ENCODE measurements around the gene C12orf42. TPM values are rescaled to one million over a fixed set of nuclear protein-coding genes. Genes with fewer than 3 reads are reported as not detected.

C12orf42 gene
- total RNA-seq, 1 experiment from 2014 or later: not detected

DNA sequence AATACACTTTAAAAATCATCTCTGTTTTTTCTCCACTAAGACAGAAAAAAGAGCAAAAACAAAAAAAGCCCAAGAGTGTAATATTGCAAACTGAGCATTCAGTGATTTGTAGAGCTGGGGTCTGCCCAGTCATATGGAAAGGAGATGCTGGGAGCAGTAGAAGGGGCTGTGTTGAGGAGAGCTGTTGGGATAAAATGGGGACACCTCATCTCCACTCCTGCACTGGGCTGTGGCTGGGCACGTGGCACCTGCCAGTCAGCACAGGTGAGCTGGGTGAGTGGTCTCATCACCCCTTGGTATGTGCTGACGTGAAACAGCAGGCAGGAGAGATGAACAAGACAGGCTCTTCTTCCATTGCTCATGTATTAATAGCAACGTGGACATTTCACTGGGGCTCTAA is 217.4 kb downstream of the C12orf42 start:
- no peak overlapping the region for H2BK20ac ChIP-seq (ENCODE audit: low read depth, low read length, poor library complexity, severe bottlenecking)
- no peak for DNase-seq
- TF ChIP-seq, protein P1, sequence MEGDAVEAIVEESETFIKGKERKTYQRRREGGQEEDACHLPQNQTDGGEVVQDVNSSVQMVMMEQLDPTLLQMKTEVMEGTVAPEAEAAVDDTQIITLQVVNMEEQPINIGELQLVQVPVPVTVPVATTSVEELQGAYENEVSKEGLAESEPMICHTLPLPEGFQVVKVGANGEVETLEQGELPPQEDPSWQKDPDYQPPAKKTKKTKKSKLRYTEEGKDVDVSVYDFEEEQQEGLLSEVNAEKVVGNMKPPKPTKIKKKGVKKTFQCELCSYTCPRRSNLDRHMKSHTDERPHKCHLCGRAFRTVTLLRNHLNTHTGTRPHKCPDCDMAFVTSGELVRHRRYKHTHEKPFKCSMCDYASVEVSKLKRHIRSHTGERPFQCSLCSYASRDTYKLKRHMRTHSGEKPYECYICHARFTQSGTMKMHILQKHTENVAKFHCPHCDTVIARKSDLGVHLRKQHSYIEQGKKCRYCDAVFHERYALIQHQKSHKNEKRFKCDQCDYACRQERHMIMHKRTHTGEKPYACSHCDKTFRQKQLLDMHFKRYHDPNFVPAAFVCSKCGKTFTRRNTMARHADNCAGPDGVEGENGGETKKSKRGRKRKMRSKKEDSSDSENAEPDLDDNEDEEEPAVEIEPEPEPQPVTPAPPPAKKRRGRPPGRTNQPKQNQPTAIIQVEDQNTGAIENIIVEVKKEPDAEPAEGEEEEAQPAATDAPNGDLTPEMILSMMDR (conservative IDR thresholded peaks at IDR 0.05): no peak
- H3K23ac ChIP-seq (ENCODE audit: insufficient read length, low read depth, low read length): no peak overlapping the region
- H3K14ac ChIP-seq (ENCODE audit: insufficient read depth, low read length): no peak overlapping the region
- H4K5ac ChIP-seq (ENCODE audit: insufficient read length, low read depth, low read length): no peak overlapping the region
- H3K27ac ChIP-seq (ENCODE audit: insufficient read length, low read depth, low read length): no peak overlapping the region
- no peak overlapping the region for H3K18ac ChIP-seq (ENCODE audit: insufficient read length, low read depth, low read length)
- H3K79me1 ChIP-seq (ENCODE audit: insufficient read depth, low read depth, low read length, poor library complexity, severe bottlenecking): no peaks in the 10 kb centered on the region
- no peak overlapping the region for H2AFZ ChIP-seq (ENCODE audit: low read length)
- H3K79me2 ChIP-seq (ENCODE audit: insufficient read depth, low read length): no peaks in the 10 kb centered on the region
- no peak overlapping the region for H3K4ac ChIP-seq (ENCODE audit: low read depth, low read length)
- H3K9me3 ChIP-seq (ENCODE audit: control insufficient read depth, low read depth, low read length): no peaks in the 10 kb centered on the region
- no peak overlapping the region for H2BK5ac ChIP-seq (ENCODE audit: insufficient read length, low read length)
- WGBS (ENCODE audit: extremely low coverage, insufficient read length, low lambda C conversion rate): no CpG with 5 or more reads among the region's 3 CpGs
- H3T11ph ChIP-seq (ENCODE audit: low read length): no peak overlapping the region
- H2BK120ac ChIP-seq (ENCODE audit: low read depth, low read length, poor library complexity, severe bottlenecking): no peak overlapping the region
- no peak overlapping the region for H2BK15ac ChIP-seq (ENCODE audit: low read depth, low read length)
- no peak overlapping the region for H3K4me3 Mint-ChIP-seq
- no peaks in the 10 kb centered on the region for H3K9me3 Mint-ChIP-seq
- no peaks in the 10 kb centered on the region for H3K23me2 ChIP-seq (ENCODE audit: insufficient read length, low read depth, low read length, poor library complexity, severe bottlenecking)
- no peak overlapping the region for H3K4me2 ChIP-seq (ENCODE audit: insufficient read depth, insufficient read length, low read length)
- H4K8ac ChIP-seq (replicated peaks; ENCODE audit: insufficient read length, low read depth, low read length): no peak overlapping the region
- peaks cover 3 to 8% of the 10 kb centered on the region in 2 experiments; a peak in 2 of 4 replicates for H3K4me1 Mint-ChIP-seq
- no peak overlapping the region for H2AK5ac ChIP-seq (ENCODE audit: insufficient read length, low read length)
- no peak overlapping the region for H2BK12ac ChIP-seq (ENCODE audit: insufficient read length, low read depth, low read length)
- no peaks in the 10 kb centered on the region for H4K20me1 ChIP-seq (ENCODE audit: control insufficient read depth, insufficient read depth, insufficient read length)
- no peaks in the 10 kb centered on the region for H3K27me3 ChIP-seq (ENCODE audit: insufficient read depth, low read length)
- no peak overlapping the region for H3K56ac ChIP-seq (ENCODE audit: insufficient read length, low read depth, low read length)
- no peak overlapping the region for H3K27ac Mint-ChIP-seq
- H3K4me1 ChIP-seq (ENCODE audit: insufficient read depth, low read length): no peaks in the 10 kb centered on the region
- no peak overlapping the region for H3K9ac ChIP-seq (ENCODE audit: extremely low read depth, insufficient read length, low read length)
- no peaks in the 10 kb centered on the region for H3K27me3 Mint-ChIP-seq (ENCODE audit: low read depth)
- no peak overlapping the region for H4K91ac ChIP-seq (ENCODE audit: insufficient read length, low read depth, low read length)
- H3K36me3 Mint-ChIP-seq (ENCODE audit: insufficient read depth in 1 of 3, low read depth in 3 of 3): no peaks in the 10 kb centered on the region
